ENCODE data around the gene ARHGAP44. TPM values are rescaled to one million over a fixed set of nuclear protein-coding genes. Genes with fewer than 3 reads are reported as not detected.
"Not testable (repeated sequence)": the region's sequence is repeated elsewhere in the genome, so short reads cannot be mapped to it uniquely, and the experiment has no call there.

ARHGAP44 gene
- polyA plus RNA-seq, 3 donors: 7.2 to 7.8 (median 7.5) TPM

DNA sequence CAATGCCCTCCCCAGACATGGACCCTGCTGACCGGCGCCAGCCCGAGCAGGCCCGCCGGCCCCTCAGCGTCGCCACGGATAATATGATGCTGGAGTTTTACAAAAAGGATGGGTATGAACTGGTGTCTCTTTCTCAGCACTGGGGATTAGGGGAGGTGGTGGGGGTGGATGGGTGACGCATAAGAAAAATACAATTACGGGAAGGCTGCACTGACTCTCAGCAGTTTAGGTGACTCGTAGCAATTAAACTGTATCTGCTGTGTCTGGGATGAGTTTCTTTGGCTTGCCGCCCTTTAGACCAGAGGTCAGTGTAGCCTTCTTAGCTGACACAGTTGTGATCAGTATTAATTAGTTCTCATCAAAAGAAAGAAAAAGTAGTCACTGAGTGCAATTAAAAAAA lies 169.5 kb downstream of the ARHGAP44 start:
- DNase-seq (ENCODE audit: low read depth in 3 of 3, low spot score in 2 of 3): no peak

DNA sequence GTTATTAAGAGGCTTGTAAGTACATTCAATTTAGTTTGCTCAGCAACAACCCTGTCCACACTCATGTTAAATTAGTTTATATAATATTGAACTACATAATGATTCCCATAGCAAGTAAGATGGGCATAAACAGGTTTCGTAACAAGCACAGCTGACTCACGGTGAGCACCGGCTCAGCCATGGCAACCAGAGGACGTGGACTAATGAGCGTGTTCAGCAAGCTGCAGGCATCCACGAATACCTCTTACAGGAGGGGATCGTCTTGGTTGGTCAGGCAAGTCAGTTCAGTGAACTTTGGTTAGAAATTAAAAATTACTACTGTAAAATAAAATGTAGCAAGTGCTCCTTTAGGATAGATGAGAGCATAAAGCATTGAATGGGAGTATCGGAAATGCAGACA lies 170.1 kb downstream of the ARHGAP44 start:
- no peak for DNase-seq (ENCODE audit: low read depth in 3 of 3, low spot score in 2 of 3)

DNA sequence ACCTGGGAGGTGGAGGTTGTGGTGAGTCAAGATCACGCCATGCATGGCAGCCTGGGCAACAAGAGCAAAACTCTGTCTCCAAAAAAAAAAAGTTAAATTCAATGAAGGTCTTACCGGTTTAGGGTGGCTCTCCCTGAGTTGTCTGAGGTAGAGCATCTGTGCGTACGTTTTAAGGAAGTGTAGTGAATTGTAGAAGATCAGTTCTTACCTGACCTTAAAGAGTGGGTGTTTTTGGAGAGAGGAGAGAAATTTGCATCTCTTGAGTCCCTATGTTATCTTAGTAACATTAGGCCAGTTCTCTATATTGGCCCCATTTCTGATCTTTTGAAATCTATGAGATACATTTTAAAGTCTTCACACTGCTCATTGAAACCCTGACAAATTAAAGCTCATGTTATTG lies 172.4 kb downstream of the ARHGAP44 start:
- DNase-seq (ENCODE audit: low read depth in 3 of 3, low spot score in 2 of 3): no peak

DNA sequence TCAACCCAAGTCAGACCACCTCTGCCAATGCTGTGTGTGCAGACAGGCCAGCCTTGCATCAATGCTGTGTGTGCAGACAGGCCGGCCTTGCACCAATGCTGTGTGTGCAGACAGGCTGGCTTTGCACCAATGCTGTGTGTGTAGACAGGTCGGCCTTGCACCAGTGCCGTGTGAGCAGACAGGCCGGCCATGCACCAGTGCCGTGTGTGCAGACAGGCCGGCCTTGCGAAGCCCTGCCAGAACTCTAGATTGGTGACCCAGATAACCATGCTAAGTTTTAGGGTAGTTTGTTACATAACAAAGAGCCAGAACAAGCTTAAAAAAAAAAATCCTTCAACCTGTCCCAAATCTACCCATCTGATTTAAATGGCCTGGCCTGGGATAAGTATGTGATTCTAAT lies 174.2 kb downstream of the ARHGAP44 start:
- no peak for DNase-seq (ENCODE audit: low read depth in 3 of 3, low spot score in 2 of 3)

DNA sequence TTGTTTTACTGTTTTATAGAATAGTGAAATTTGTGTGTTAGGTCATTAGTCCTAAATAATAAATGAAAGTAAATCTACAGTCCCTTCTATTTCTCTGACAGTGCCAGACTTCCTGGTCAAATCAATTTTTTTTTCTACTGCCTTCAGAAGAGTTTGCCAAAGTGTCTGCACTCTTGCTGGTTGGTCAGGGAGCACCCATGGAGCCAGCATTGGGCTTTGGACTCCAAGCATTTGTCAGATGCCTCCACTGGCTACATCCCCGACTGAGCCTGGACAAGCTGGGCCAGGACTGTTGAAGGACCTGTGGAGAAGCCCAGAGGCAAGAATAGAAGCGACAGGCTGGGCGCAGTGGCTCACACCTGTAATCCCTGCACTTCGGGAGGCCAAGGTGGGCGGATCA lies 174.9 kb downstream of the ARHGAP44 start:
- DNase-seq (ENCODE audit: low read depth in 3 of 3, low spot score in 2 of 3): no peak

DNA sequence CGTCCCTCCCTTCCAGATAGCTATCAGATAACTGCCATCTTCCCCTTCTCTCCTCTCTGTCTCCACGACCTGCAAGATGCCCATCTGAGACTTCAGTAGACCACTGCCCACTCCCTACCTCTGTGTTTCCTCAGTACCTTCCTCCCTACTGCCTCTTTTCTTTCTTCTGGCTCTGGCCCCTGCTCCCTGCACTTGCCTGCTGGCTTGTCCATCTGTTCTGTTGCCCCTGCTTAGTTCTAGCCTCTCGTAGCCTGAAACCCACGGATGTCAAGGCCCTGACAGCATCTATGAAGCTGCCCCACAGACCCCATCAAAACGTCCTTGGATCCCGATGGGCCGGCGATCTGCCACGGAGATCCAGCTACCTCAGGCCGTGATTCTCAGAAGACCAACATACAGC lies 175.5 kb downstream of the ARHGAP44 start:
- DNase-seq (ENCODE audit: low read depth in 3 of 3, low spot score in 2 of 3): no peak

DNA sequence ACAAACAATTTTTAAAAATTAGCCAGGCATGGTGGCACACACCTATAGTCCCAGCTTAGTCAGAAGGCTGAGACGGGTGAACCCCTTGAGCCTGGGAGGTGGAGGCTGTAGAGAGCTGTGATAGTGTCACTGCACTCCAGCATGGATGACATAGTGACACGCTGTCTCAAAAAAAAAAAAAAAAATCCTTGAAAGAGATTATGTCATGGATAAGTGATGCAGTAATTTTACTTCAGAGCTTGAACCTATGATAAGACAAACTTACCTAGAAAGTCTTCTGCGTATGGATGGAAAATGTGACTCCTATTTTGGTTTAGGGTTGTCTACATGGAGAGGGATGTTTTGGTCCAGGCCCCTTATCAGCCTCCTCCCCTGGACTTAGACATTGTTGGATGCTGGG lies 176.7 kb downstream of the ARHGAP44 start:
- DNase-seq (ENCODE audit: low read depth in 3 of 3, low spot score in 2 of 3): no peak

DNA sequence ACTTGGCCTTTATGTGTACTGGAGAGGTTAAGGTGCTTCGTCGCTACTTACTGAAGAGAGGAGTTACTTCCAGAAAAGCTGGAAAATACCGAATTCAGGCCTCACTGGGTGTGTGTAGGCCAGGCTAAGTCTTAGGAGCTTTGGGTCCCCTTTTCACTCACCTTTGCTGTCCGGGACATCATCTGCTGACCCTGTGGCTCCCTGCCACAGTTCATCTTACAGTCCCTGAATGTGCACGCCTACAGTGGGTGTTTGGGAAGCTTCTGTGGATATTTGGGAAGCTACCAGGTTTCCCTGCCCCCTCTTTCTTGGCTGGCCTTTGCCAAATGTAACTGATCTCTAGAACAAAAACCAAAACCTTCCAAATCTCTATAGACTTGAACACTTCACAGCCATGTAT lies 177.1 kb downstream of the ARHGAP44 start:
- DNase-seq (ENCODE audit: low read depth in 3 of 3, low spot score in 2 of 3): no peak

DNA sequence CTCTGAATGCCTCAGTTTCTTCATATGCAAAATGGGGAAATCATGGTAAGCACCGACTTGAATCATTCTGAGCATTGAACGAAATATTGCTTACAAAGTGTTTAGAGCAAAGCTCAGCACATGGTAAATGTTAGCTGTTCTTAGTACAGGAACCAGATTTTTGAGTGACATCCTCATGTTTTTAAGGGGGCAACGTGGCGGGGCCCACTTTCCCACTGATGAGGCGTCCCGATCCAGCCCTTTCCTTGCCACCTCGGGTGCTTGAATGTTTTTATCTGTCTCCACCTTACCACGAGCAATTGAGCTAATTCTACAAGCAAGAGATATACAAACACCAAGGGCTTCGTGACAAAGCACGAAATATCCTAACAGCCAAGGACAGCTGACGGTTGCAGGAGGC lies 178.7 kb downstream of the ARHGAP44 start:
- no peak for DNase-seq (ENCODE audit: low read depth in 3 of 3, low spot score in 2 of 3)

DNA sequence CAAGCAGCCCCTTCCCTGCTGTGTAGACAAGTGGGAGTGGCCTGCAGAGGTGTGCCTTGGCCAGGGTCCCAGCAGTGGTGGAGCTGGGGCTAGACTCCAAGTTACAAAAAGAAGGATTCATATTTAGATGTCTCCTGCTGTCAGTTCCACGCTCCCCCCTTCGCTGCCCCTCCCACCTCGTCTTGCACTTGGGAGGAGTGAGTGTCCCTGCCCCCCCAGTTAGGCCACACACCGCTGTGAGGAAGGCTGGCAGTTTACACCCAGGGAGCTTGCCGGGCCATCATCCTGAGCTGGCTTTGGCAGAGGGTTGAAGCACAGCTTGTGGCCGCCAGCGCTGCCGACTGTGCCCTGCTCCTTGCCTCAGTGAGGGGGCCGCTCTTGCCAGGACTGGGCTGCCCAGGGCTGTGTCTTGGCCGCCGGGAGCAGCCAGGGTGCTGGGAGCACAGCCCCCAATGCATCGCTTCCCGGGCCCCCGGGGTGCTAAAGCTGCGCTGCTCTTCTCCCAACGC lies 184.3 kb downstream of the ARHGAP44 start:
- no peak for DNase-seq (ENCODE audit: low read depth in 3 of 3, low spot score in 2 of 3)

DNA sequence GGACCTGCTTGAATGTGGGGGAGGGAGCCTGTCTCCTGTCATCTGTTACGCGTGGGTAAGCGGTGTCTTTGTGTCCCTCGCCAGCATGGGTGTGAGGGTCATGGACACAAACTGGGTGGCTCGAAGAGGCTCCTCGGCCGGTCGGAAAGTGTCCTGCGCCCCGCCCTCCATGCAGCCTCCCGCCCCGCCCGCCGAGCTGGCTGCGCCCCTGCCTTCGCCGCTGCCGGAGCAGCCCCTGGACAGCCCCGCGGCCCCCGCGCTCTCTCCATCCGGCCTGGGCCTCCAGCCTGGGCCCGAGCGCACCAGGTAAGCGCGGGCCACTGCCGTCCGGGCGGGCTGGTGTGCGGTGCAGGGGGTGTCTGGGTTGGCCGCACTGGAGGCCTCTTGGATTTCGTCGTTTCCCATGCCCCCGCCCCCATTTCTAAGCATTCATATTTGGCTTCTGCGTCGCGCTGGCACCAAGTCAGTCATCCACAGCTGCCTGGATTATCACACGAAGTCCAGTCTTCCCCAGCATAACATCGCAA lies 184.8 kb downstream of the ARHGAP44 start:
- no peak for DNase-seq (ENCODE audit: low read depth in 3 of 3, low spot score in 2 of 3)

DNA sequence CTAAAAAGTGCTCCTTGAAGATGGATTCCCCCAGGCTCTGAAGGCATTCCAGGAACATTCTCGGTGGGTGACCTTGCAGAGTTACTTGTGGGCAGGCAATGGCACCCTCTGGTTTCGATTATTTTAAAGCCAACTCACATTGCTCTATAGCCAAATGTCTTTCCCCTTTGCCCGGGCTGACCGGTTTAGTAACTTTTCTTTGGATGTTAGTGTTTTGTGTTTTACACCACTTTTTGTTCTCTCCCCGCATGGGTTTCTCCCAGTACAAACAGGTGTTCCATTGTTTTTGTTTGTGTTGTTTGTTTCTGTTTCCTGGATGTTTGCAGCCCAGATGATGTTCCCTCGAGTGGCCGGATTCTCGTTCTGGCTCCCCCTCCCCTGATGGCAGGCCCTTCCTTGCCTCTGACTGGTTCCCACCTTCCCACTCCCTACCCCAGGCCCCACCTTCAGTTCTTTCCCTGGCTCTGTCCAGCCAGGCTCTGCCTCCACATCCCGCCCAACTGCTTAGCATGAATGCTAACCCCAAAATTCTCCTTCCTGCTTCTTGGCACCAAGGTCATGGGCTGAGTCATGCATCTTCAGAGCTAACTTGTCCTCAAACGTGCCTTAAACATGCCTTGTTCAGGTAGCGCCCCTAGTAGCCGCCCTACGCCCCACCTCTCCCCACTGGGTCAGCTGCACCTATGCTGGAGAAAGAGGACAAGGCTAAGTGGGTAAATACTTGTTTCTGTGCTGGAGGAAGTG lies 187.9 kb downstream of the ARHGAP44 start:
- DNase-seq (ENCODE audit: low read depth in 3 of 3, low spot score in 2 of 3): no peak

DNA sequence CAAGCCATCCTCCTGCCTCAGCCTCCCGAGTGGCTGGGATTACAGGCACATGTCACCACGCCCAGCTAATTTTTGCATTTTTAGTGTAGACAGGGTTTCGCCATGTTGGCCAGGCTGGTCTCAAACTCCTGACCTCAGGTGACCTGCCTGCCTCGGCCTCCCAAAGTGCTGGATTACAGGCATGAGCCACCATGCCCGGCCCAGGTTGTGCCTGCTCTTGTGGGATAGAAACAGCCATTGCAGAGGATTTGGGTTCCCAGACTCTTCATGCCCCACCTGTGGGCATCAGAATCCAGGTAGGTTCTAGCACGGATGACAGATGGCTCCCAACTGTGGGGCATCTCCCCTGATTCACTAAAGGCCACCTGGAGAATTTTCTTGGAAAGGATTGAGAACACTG lies 189.5 kb downstream of the ARHGAP44 start:
- not testable (repeated sequence) for DNase-seq (ENCODE audit: low read depth in 3 of 3, low spot score in 2 of 3)

DNA sequence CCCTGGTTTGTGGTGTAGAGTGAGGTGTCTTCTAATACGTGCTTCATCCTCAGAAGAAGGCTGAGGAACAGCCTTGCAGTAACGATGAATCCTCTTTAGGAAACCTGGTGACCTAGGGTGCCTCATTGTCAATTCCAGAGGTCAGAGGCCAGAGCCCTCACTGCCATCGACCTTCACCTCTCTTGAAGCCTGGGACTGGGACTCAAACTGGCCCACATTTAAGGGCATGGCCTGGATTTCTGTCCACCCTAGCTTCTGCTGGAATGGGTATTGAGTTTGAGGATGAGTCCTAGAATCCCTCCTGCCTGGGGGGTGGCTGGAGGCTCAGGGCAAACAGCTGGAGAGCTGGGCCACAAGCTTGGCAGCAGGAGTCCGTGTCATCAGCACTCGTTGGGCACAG lies 189.9 kb downstream of the ARHGAP44 start:
- DNase-seq (ENCODE audit: low read depth in 3 of 3, low spot score in 2 of 3): no peak

DNA sequence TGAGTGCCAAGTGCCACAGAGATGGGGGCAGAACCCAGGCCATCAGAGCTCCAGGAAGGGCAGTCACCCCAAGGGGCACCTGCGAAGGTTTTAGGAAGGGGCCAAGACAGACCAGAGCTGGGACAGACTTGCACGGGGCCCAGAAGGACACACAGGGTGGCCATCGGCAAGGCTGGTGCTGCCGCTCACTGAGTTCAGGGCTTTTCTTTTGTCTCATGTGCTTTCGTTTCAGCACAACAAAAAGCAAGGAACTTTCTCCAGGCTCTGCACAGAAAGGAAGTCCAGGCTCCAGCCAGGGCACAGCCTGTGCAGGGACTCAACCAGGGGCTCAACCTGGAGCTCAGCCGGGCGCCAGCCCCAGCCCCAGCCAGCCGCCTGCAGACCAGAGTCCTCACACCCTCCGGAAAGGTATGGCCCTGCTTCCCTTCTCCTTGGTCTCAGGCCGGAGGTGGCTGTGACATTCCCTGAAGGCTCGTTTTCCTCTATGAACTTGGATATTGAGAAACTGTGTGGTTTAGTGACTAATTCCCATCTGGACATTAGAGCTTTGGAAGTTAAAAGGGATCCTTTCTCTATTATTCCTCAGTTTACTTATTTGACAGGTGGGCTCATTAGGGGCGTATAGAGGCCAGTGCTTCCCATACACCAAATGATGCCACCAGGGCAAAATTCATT lies 190.7 kb downstream of the ARHGAP44 start:
- no peak for DNase-seq (ENCODE audit: low read depth in 3 of 3, low spot score in 2 of 3)

DNA sequence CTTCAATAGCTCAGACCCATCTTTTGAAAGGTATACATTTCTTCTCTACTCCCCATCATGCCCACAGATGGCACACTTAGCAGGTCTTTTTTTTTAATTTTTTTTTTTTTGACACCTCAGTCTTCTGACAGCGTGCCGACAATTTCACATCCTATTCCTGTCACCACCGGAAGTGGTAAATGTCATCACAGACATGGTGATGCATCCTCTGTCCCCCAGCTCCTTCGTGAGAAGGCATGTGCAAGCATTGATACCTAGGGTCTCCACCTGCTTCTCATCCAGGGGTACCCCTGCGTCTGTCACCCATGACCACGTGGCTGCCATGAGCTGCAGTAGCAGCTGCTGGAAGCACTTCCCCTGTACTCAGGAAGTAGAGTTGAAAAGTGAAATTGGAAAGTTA lies 192.9 kb downstream of the ARHGAP44 start:
- DNase-seq (ENCODE audit: low read depth in 3 of 3, low spot score in 2 of 3): no peak

DNA sequence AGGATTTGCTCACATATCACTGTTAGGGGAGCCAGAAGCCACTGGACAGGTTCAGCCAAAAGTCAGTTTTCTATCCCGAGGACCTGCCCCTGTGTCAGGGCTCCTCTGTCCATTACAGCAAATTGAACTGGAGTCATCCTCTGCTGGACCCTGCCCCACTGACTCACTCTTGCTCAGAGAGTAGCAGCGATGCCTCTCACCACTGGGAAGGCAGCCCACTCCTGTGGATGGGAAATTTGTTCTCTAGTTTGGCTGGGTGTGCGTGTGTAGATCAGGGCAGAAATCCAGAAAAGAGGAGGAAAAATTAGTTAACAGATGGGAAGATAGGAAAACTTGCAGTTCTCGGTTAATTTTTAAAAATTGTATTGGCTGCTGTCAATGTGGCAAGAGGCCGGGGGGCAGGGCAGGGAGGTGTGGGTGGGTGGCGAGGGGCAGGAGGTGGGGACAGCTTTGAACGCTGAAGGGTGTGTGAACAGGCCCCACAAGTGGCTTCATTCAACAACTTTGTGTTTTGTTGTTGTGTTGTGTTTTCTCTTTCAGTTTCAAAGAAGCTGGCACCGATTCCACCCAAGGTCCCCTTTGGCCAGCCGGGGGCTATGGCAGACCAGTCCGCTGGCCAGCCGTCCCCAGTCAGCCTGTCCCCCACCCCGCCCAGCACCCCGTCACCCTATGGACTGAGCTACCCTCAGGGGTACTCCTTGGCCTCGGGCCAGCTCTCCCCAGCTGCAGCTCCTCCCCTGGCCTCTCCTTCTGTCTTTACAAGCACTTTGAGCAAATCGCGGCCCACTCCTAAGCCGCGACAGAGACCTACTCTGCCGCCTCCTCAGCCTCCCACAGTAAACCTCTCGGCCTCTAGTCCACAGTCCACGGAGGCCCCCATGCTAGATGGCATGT lies 194.9 kb downstream of the ARHGAP44 start:
- no peak for DNase-seq (ENCODE audit: low read depth in 3 of 3, low spot score in 2 of 3)

DNA sequence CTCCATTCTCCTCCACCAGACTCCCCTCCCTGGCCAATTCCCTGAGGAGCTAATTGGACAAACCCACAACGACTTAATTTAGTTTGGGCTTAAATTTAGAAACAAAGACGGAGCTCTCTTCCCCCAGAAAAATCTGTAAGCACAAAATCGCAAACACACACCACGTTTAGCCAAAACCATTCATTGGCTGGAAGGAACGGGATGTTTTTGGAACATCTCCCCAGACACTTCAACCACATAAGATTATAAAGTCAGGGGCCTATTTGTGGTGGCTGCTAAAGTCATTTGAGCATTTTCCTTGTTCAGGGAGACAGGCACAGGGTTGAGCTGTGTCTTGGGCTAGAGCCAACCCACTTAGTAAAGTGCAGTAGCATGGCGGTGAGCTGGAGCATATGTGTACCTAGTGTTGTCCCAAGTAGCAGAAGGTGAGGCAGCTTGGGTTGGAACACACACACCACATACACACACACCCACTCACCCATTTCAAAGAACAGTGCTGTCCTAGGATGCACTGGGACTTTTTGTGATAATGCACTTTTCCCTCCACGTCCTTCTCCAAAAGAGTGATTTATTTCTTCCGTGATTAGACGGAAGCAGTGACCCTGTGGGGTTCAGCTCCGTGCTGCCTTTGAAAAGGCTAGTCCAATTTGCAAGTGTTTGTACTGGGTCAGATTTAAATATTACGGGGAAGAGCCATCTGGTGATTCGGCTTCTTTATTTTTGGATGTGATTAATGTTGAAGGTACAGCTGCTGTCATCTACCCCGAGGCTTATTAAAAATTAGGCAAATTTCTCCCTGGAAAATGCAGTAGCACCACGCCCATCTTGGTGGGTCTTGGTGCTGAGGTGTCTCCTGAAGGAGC lies 196.4 kb downstream of the ARHGAP44 start:
- DNase-seq (ENCODE audit: low read depth in 3 of 3, low spot score in 2 of 3): no peak

DNA sequence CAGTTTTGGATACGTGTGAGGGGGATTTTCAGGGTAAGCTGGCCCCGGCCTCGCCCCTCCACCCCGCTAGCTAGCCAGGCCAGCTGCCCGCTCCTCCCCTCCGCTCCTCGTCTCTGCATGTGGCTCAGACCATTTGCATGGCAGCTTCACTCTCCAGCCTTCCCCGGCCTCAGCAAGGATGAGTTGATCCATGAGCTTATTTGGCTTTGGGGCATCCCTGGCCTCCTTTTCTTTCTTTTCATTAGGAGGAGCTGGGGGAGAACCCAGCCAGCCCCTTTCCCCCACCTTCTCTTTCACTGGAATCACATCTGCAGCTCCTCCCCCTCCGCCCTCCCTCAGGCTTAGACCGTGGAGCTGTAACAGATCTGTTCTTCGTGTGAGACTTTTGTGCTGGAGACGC lies 197.8 kb downstream of the ARHGAP44 start:
- no peak for DNase-seq (ENCODE audit: low read depth in 3 of 3, low spot score in 2 of 3)
